WERI-Rb-1 (cell line): ENCODE data around the gene SLC22A17.
A peak's percentile ranks its signal among the peaks of the same experiment; 100 is the strongest.

ENCODE experiments used
- DNase-seq: peaks from one replicate; pipeline ENCODE4 v3.0.0-alpha.2; 2020
- H3K27ac ChIP-seq: fragments of 250-450 bp; sonication (Bioruptor Pico); 2 replicates; pipeline ENCODE4 v1.5.1; 2020; ENCODE audit warnings: mild to moderate bottlenecking, moderate library complexity
- H3K27me3 ChIP-seq: fragments of 250-450 bp; sonication (Bioruptor Pico); 2 replicates; pipeline ENCODE4 v1.5.1; 2021; ENCODE audit warnings: mild to moderate bottlenecking, low read depth, moderate library complexity; ENCODE audit not compliant: insufficient read depth, severe bottlenecking
- H3K36me3 ChIP-seq: fragments of 250-450 bp; sonication (Bioruptor Pico); 2 replicates; pipeline ENCODE4 v1.5.1; 2020; ENCODE audit warnings: mild to moderate bottlenecking, moderate library complexity
- H3K4me3 ChIP-seq: 2 replicates; pipeline ENCODE4 v1.5.1; 2011; ENCODE audit warnings: low read depth, mild to moderate bottlenecking, control low read depth, low read length
- H3K9me3 ChIP-seq: fragments of 250-450 bp; sonication (Bioruptor Pico); 2 replicates; pipeline ENCODE4 v1.5.1; 2021; ENCODE audit warnings: mild to moderate bottlenecking, moderate library complexity; ENCODE audit not compliant: severe bottlenecking
- TF ChIP-seq, protein P1 (sequence below): IDR thresholded peaks from 2 replicates; pipeline ENCODE4 v1.5.1; 2011; ENCODE audit warnings: low read depth, mild to moderate bottlenecking, control low read depth, inconsistent platforms, low read length

Gene SLC22A17

DNA sequence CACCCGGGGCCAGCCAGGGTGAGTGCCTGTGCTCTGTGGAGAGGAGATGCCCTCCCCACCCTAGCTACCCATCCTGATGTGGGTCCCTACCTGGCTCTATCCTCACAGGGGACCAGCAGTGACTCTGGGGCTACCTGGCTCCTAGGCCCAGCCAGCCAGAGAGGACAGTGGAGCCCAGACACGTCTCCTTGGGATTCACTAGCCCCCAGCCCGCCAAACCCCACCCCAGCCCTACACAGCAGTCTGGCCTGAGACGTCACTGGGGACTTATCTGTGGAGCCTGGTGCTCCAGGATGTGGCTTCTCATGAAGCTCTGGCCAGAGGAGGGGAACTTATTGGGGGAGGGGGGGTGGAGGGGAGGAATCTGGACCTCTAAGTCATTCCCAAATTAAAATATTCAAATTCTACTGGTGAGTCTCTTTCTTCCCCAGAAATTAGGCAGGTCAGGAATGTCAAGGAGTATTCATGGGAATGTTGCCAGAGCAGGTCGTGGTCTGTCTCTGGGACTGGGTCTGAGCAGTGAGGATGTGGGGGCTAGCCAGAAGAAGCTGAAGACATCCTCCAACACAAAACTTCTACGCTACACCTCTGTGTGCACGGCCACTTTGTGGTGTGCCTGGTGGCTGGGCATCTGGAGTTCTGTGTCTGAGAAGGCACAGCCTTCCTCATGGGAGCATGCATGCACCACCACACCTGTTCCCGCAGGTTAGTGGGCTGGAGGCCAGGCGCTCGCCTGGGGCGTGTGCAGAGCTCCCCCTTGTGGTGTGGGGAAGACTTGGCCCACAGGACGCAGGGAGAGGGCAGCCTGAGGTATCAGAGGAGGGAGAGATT lies 26.9 kb upstream of the SLC22A17 start:
- TF ChIP-seq, protein P1, sequence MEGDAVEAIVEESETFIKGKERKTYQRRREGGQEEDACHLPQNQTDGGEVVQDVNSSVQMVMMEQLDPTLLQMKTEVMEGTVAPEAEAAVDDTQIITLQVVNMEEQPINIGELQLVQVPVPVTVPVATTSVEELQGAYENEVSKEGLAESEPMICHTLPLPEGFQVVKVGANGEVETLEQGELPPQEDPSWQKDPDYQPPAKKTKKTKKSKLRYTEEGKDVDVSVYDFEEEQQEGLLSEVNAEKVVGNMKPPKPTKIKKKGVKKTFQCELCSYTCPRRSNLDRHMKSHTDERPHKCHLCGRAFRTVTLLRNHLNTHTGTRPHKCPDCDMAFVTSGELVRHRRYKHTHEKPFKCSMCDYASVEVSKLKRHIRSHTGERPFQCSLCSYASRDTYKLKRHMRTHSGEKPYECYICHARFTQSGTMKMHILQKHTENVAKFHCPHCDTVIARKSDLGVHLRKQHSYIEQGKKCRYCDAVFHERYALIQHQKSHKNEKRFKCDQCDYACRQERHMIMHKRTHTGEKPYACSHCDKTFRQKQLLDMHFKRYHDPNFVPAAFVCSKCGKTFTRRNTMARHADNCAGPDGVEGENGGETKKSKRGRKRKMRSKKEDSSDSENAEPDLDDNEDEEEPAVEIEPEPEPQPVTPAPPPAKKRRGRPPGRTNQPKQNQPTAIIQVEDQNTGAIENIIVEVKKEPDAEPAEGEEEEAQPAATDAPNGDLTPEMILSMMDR, result peak; percentile 95
- no peak overlapping the region for H3K4me3 ChIP-seq
- peak; percentile 75 for DNase-seq
- no peaks in the 10 kb centered on the region for H3K36me3 ChIP-seq
- no peaks in the 10 kb centered on the region for H3K9me3 ChIP-seq
- no peak overlapping the region for H3K27ac ChIP-seq
- H3K27me3 ChIP-seq, result no peaks in the 10 kb centered on the region

DNA sequence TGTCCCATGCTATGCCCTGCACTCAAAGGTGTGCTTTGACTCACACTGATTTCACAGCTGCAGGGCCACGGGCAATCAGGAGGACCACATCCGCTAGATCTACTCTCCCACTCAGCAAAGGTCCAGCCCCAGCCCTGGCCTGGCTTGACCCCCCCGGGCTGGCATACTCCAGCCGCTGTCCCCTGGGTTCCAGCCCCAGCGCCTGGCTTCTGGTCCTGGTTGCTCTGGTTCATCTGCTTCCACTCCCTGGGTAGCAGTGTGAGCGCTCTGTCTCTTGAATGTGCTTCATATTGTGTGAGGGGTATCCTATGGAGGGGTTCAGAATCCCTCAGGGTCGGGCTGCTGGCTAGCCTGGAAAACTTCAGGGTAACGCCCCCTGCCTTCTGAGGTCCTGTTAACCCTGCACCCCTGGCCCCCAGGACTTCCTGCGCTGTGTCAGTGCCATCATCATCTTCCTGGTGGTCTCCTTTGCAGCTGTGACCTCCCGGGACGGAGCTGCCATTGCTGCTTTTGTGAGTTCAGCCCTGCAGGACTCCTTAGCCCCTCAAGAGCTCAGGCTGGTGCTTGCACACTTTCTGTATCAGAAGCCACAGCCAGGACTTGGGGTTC lies 26.0 kb upstream of the SLC22A17 start:
- no peaks in the 10 kb centered on the region for H3K27me3 ChIP-seq
- no peak for DNase-seq
- H3K4me3 ChIP-seq, result no peak overlapping the region
- no peaks in the 10 kb centered on the region for H3K9me3 ChIP-seq
- no peaks in the 10 kb centered on the region for H3K36me3 ChIP-seq
- H3K27ac ChIP-seq, result no peak overlapping the region
- TF ChIP-seq, protein P1, result no peak

DNA sequence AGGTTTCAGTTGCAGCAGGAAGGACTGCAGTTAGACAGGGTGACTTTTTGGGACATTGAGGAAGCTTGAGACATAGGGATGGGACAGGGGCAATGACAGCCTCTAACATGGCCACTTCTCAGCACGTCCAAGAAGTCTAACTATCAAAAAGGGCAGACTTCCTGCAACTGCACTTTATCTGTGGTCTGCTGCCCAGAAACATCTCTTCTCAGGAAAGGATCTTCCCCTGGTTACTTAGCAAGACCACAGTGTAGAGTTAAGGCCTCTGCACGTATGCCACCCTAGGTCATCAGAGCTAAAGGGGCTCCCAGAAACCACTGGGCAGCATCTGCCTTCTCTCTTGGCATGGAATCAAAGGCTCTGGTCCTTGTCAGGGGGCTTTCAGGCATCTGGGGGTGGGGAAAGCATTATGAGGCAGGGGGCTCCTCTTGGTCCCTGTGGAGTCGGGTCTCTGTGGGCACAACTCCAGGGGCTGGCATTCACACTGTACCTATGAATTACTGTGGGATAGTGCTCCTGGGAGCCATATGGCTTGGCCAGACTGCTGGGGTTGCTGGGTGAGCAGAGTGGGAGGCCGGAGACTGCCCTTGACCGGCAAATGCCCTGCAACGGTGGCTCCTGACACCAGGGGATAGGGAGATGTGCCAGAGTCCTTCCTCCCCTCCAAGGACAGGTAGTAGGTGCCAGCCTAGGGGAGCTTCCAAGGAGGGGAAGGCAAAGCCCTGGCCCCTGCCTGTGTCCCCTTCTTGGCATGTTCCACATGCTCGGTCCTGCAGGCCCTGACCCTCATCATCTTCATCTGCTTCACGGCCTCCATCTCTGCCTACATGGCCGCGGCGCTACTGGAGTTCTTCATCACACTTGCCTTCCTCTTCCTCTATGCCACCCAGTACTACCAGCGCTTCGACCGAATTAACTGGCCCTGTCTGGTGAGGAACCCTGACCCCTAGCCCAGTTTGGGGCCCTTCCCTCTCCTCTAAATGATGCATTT lies 25.2 kb upstream of the SLC22A17 start:
- H3K27me3 ChIP-seq, result no peaks in the 10 kb centered on the region
- no peak for DNase-seq
- H3K36me3 ChIP-seq, result no peaks in the 10 kb centered on the region
- no peak overlapping the region for H3K27ac ChIP-seq
- no peaks in the 10 kb centered on the region for H3K9me3 ChIP-seq
- TF ChIP-seq, protein P1, result no peak
- H3K4me3 ChIP-seq, result no peak overlapping the region

DNA sequence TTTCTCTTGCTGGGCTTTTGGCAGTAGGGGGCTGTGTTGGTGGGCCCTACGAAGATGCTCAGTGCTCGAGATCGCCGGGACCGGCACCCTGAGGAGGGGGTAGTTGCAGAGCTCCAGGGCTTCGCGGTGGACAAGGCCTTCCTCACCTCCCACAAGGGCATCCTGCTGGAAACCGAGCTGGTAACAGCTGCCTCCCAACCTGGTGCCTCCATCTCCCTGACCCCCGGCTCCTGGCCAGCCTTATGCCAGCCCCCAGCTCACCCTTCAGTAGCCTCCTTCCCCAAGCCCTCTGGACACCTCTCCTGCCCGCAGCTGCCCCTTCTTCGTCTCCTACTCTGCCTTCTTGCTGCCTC lies 24.5 kb upstream of the SLC22A17 start:
- Histone ChIP-seq H3K9me3 (no peaks in the 10 kb centered on the region), H3K27ac (no peak overlapping the region)

DNA sequence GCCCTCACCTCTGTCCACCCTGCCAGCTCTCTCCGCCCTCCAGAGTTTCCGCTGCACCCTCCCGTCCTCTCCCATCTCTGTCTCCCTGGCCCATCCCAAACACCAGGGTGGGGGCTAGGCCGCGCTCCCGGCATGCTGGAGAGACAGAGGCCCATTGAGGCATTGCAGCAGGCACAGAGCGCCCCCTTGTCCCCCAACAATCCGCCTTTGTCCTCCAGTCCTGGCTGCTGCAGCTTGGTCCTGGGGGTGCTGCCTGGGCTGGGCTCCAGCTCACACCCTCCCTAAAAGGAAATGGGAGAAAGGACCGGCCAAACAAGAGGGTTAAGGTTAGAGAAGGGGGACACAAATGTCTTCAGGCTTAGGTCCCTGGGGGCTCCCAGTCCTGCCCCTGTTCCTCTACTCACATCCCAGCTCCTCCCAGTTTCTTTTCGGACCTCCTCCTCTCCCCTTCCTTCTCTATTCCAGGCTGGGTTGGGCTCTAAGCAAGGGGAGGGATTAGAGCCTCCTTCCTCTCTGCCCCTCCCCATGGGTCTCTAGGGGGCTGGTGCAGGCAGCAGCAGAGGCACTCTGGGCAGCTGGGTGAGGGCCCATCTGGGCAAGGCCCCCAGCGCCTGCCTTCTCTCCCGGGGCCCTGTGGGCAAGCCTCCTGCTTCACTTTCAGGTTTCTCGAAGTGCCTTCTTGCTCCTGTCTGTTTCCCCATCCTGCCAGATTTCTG lies 24.0 kb upstream of the SLC22A17 start, which contains the start of gene CMTM5:
CMTM5 (plus strand) TSS at position 565 of the 716 bp plus-strand sequence. CDS start 206 bp downstream, outside the sequence.
- Histone ChIP-seq H3K27ac (no peak within 1 kb of the TSS), H3K9me3 (no peaks in the 10 kb centered on the region), H3K4me3 (no peak within 1 kb of the TSS), H3K27me3 (no peaks in the 10 kb centered on the region), H3K36me3 (no peaks in the 10 kb centered on the region)
- no peak for DNase-seq
- TF ChIP-seq, protein P1, result no peak

More for the DNA sequence above, 24.5 kb upstream of the SLC22A17 start:
- DNase-seq, result no peak
- TF ChIP-seq, protein P1, result no peak
- no peaks in the 10 kb centered on the region for H3K27me3 ChIP-seq
- H3K36me3 ChIP-seq, result no peaks in the 10 kb centered on the region
- no peak overlapping the region for H3K4me3 ChIP-seq
